CD4-positive, alpha-beta T cell (primary cell): ENCODE results near the gene ACSL3. TPM values are rescaled to one million over a fixed set of nuclear protein-coding genes. Genes with fewer than 3 reads are reported as not detected.

ENCODE experiments used
- ATAC-seq: fragments of 200-7000 bp; cut with Tn5 transposase; one replicate; pipeline ENCODE4 v1.10.0; 2022; ENCODE audit warnings: mild to moderate bottlenecking; ENCODE audit not compliant: poor library complexity
- CTCF ChIA-PET: fragments of 350-600 bp; sonication (Branson Sonifier 250); formaldehyde crosslinking; loops from one replicate; lab custom pipeline; 2021; ENCODE audit warnings: antibody characterized with exemption, inconsistent platforms; lab: Charles Lee
- POLR2A ChIA-PET: fragments of 350-600 bp; sonication (Branson Sonifier 250); formaldehyde crosslinking; loops from one replicate; lab custom pipeline; 2021; ENCODE audit warnings: antibody characterized with exemption, inconsistent platforms; lab: Charles Lee
- DNase-seq, 14 experiments: peaks; one replicate each; pipeline ENCODE4 v3.0.0-alpha.2; 2013 to 2020; ENCODE audit warnings: mixed read lengths in 2 of 14
- H3K27ac ChIP-seq, 2 donors: one replicate each; pipeline versions ENCODE4 v1.5.1 to v1.7.0; 2013; ENCODE audit warnings: low read length in 2 of 2, low read depth in 1 of 2, mild to moderate bottlenecking in 1 of 2
- H3K27me3 ChIP-seq, 2 experiments: 1 replicate in 1 of 2; 2 replicates in 1 of 2; pipeline versions ENCODE4 v1.6.1 to v1.7.0; 2013; ENCODE audit warnings: low read length in 2 of 2, control low read depth in 1 of 2, mild to moderate bottlenecking in 1 of 2, moderate library complexity in 1 of 2; ENCODE audit not compliant: insufficient read depth in 2 of 2, control insufficient read depth in 1 of 2
- H3K36me3 ChIP-seq: one replicate; pipeline ENCODE4 v1.6.1; 2013; ENCODE audit warnings: low read length, control low read depth; ENCODE audit not compliant: insufficient read depth
- H3K4me1 ChIP-seq: one replicate; pipeline ENCODE4 v1.6.1; 2013; ENCODE audit warnings: low read length, control low read depth; ENCODE audit not compliant: insufficient read depth
- H3K4me3 ChIP-seq: one replicate; pipeline ENCODE4 v1.5.1; 2013; ENCODE audit warnings: mild to moderate bottlenecking, low read length, moderate library complexity
- H3K9me3 ChIP-seq, 2 experiments: 1 replicate in 1 of 2; 2 replicates in 1 of 2; pipeline versions ENCODE4 v1.6.1 to v1.7.0; 2013; ENCODE audit warnings: low read length in 2 of 2, mild to moderate bottlenecking in 2 of 2, control low read depth in 1 of 2, moderate library complexity in 1 of 2; ENCODE audit not compliant: control insufficient read depth in 1 of 2, insufficient read depth in 1 of 2
- H3K27ac Mint-ChIP-seq: one replicate; pipeline ENCODE4 v1.8.0; 2020; ENCODE audit warnings: mixed read lengths
- H3K27me3 Mint-ChIP-seq: one replicate; pipeline ENCODE4 v1.8.0; 2021; ENCODE audit warnings: mixed read lengths
- H3K36me3 Mint-ChIP-seq: one replicate; pipeline ENCODE4 v1.8.0; 2021; ENCODE audit warnings: low read depth, mixed read lengths
- H3K4me1 Mint-ChIP-seq: one replicate; pipeline ENCODE4 v1.8.0; 2021; ENCODE audit warnings: low read depth, mixed read lengths
- H3K4me3 Mint-ChIP-seq: one replicate; pipeline ENCODE4 v1.8.0; 2020; ENCODE audit warnings: mild to moderate bottlenecking, mixed read lengths
- H3K9me3 Mint-ChIP-seq: one replicate; pipeline ENCODE4 v1.8.0; 2020; ENCODE audit warnings: mixed read lengths
- CTCF ChIP-seq: fragments of 200-600 bp; IDR thresholded peaks from one replicate; pipeline ENCODE4 v1.8.0; 2022; ENCODE audit warnings: antibody characterized with exemption, mild to moderate bottlenecking
- intact Hi-C, 2 experiments: fragments of 100-400 bp; cut with DNase I in 1 of 2; cut with micrococcal nuclease in 1 of 2; formaldehyde crosslinking; loops; one replicate each; pipeline versions ENCODE4 v1.15.1 to v1.9.0; 2023 to 2025; cut with DNase I, micrococcal nuclease
- total RNA-seq, 174 experiments: library from RNA in 2 of 174; stranded (reverse) in 2 of 174; gene quantifications; one replicate each; pipeline ENCODE4 v1.2.3 and lab custom pipeline; 2021 to 2026

Gene ACSL3
- total RNA-seq, 2 experiments from 2014 or later, result 65.5 to 66.6 TPM

- no peaks in the 10 kb centered on the region for H3K36me3 Mint-ChIP-seq
- CTCF ChIA-PET, result no interaction called here
- H3K9me3 ChIP-seq, result no peaks in the 10 kb centered on the region
- H3K4me1 ChIP-seq, result no peaks in the 10 kb centered on the region
- intact Hi-C loops, result no loop called here
- no peak overlapping the region for H3K4me3 Mint-ChIP-seq
- POLR2A ChIA-PET, result no interaction called here
- H3K36me3 ChIP-seq, result no peaks in the 10 kb centered on the region
- H3K4me1 Mint-ChIP-seq, result no peaks in the 10 kb centered on the region
- DNase-seq (no peak), ATAC-seq (no peak)
- no peaks in the 10 kb centered on the region for H3K27me3 ChIP-seq
- H3K27me3 Mint-ChIP-seq, result peaks cover 12% of the 10 kb centered on the region
- H3K4me3 ChIP-seq, result no peak overlapping the region
- no peak for TF ChIP-seq CTCF
- no peak overlapping the region for H3K27ac Mint-ChIP-seq
- no peak overlapping the region for H3K27ac ChIP-seq
- H3K9me3 Mint-ChIP-seq, result no peaks in the 10 kb centered on the region
Observed at GRCh38 chr2:222833410-222833809, 27.4 kb upstream of the ACSL3 start.

- ATAC-seq, result no peak
- POLR2A ChIA-PET, result no interaction called here
- intact Hi-C loops, result no loop called here
Observed at GRCh38 chr2:222835143-222835822, 25.6 kb upstream of the ACSL3 start.

GRCh38 chr2:222835823-222836151 is 25.0 kb upstream of the ACSL3 start:
- CTCF ChIA-PET, result interaction anchor here (1.7 kb wide), 1 partner anchor 11 kb away, joined by 5 read pairs; no protein-coding TSS in a partner anchor
- H3K4me3 ChIP-seq, result no peak overlapping the region
- intact Hi-C loops, result no loop called here
- DNase-seq (no peak), ATAC-seq (no peak)
- no peak for TF ChIP-seq CTCF
- H3K4me1 Mint-ChIP-seq, result no peaks in the 10 kb centered on the region
- H3K9me3 Mint-ChIP-seq, result no peaks in the 10 kb centered on the region
- no peak overlapping the region for H3K27ac ChIP-seq
- POLR2A ChIA-PET, result no interaction called here
- no peaks in the 10 kb centered on the region for H3K9me3 ChIP-seq
- H3K36me3 ChIP-seq, result no peaks in the 10 kb centered on the region
- H3K27ac Mint-ChIP-seq, result no peak overlapping the region
- H3K36me3 Mint-ChIP-seq, result no peaks in the 10 kb centered on the region
- H3K27me3 Mint-ChIP-seq, result peaks cover 12% of the 10 kb centered on the region
- no peak overlapping the region for H3K4me3 Mint-ChIP-seq
- H3K4me1 ChIP-seq, result no peaks in the 10 kb centered on the region
- H3K27me3 ChIP-seq, result no peaks in the 10 kb centered on the region

More at GRCh38 chr2:222835143-222835822, 25.6 kb upstream of the ACSL3 start:
- Histone ChIP-seq H3K9me3 (no peaks in the 10 kb centered on the region), H3K27ac (no peak overlapping the region), H3K4me3 (no peak overlapping the region), H3K4me1 (no peaks in the 10 kb centered on the region), H3K36me3 (no peaks in the 10 kb centered on the region), H3K27me3 (no peaks in the 10 kb centered on the region)
- Mint-ChIP-seq H3K27ac (no peak overlapping the region), H3K36me3 (no peaks in the 10 kb centered on the region), H3K27me3 (peaks cover 12% of the 10 kb centered on the region), H3K4me3 (no peak overlapping the region), H3K9me3 (no peaks in the 10 kb centered on the region), H3K4me1 (no peaks in the 10 kb centered on the region)
- CTCF ChIA-PET, result interaction anchor here (1.7 kb wide), 1 partner anchor 10 kb away, joined by 5 read pairs; no protein-coding TSS in a partner anchor
- no peak for TF ChIP-seq CTCF
- DNase-seq, result no peak
